PC-9 (cell line): Measurements from ENCODE around the gene GATD1. TPM values are rescaled to one million over a fixed set of nuclear protein-coding genes. Genes with fewer than 3 reads are reported as not detected.

Experiments
- BruUV-seq: library from RNA; stranded (reverse); fragments of 400-500 nt; replicated peaks from 2 replicates; lab custom pipeline; 2021; lab: Mats Ljungman, UMichigan
- CTCF ChIA-PET: fragments of 300-600 bp; sonication (Branson Sonifier 250); formaldehyde crosslinking; loops from one replicate; lab custom pipeline; 2022; ENCODE audit warnings: antibody characterized with exemption; lab: Charles Lee
- POLR2A ChIA-PET: fragments of 300-600 bp; sonication (Branson Sonifier 250); formaldehyde crosslinking; loops from one replicate; lab custom pipeline; 2022; ENCODE audit warnings: antibody characterized with exemption; ENCODE audit not compliant: unreplicated experiment; lab: Charles Lee
- DNase-seq, 2 experiments: peaks; one replicate each; pipeline versions ENCODE4 v3.0.0 to v3.0.0-alpha.2; 2015 to 2022; ENCODE audit warnings: mixed read lengths in 1 of 2
- H2AFZ ChIP-seq: fragments of 200-600 bp; sonication (generic); 2 replicates; pipeline ENCODE4 v1.8.1; 2017; ENCODE audit warnings: antibody characterized with exemption
- H3F3A ChIP-seq: fragments of 200-600 bp; sonication (generic); 2 replicates; pipeline ENCODE4 v1.8.1; 2017; ENCODE audit warnings: antibody characterized with exemption, mild to moderate bottlenecking, low read depth; ENCODE audit not compliant: insufficient read depth
- H3K27ac ChIP-seq: fragments of 200-600 bp; sonication (generic); 2 replicates; pipeline ENCODE4 v1.6.1; 2016; ENCODE audit warnings: mixed run types
- H3K27me3 ChIP-seq: fragments of 200-600 bp; sonication (generic); 2 replicates; pipeline ENCODE4 v1.6.1; 2016; ENCODE audit warnings: low read depth, mixed run types; ENCODE audit not compliant: insufficient read depth
- H3K36me3 ChIP-seq: fragments of 200-600 bp; sonication (generic); 2 replicates; pipeline ENCODE4 v1.6.1; 2016; ENCODE audit warnings: low read depth, mixed run types
- H3K4me1 ChIP-seq: fragments of 200-600 bp; sonication (generic); replicated peaks from 2 replicates; pipeline ENCODE4 v1.6.1; 2016; ENCODE audit warnings: mixed run types; ENCODE audit not compliant: insufficient read depth
- H3K4me2 ChIP-seq: fragments of 200-600 bp; sonication (generic); 2 replicates; pipeline ENCODE4 v1.6.1; 2017; ENCODE audit warnings: mixed run types
- H3K4me3 ChIP-seq: fragments of 200-600 bp; sonication (generic); 2 replicates; pipeline ENCODE4 v1.6.1; 2016; ENCODE audit warnings: mixed run types
- H3K79me2 ChIP-seq: fragments of 200-600 bp; sonication (generic); 2 replicates; pipeline ENCODE4 v1.6.1; 2017; ENCODE audit warnings: low read depth, mixed run types
- H3K9me2 ChIP-seq: fragments of 200-600 bp; sonication (generic); 2 replicates; pipeline ENCODE4 v1.8.1; 2017; ENCODE audit warnings: mild to moderate bottlenecking; ENCODE audit not compliant: insufficient read depth
- H3K9me3 ChIP-seq: fragments of 200-600 bp; sonication (generic); 2 replicates; pipeline ENCODE4 v1.8.1; 2016; ENCODE audit warnings: low read depth; ENCODE audit not compliant: insufficient read depth
- H4K20me1 ChIP-seq: fragments of 200-600 bp; sonication (generic); 2 replicates; pipeline ENCODE4 v1.8.1; 2017; ENCODE audit not compliant: insufficient read depth
- CTCF ChIP-seq: fragments of 200-600 bp; sonication (generic); conservative IDR thresholded peaks from 2 replicates; pipeline ENCODE4 v1.6.1; 2017; ENCODE audit warnings: mixed run types, antibody characterized with exemption, mild to moderate bottlenecking, moderate library complexity
- EZH2 ChIP-seq: fragments of 200-600 bp; sonication (generic); IDR thresholded peaks from 2 replicates; pipeline ENCODE4 v1.8.0; 2017; ENCODE audit warnings: antibody characterized with exemption, low read depth
- intact Hi-C: fragments of 100-400 bp; cut with micrococcal nuclease; formaldehyde crosslinking; loops from one replicate; pipeline ENCODE4 v1.10.0; 2022; ENCODE audit not compliant: unreplicated experiment
- total RNA-seq: library from RNA; stranded (reverse); gene quantifications from 2 replicates; pipeline ENCODE4 v1.2.3, GENCODE V29; 2021

Gene GATD1
- total RNA-seq, 1 experiment from 2014 or later: 52.7 TPM

GRCh38 chr11:820655-821511, 43.6 kb upstream of the GATD1 start:
- no peaks in the 10 kb centered on the region for H3K9me2 ChIP-seq
- H2AFZ ChIP-seq: no peak overlapping the region
- H3F3A ChIP-seq: peaks cover 30% of the 10 kb centered on the region; the same call in 1 of the 2 replicates
- no peaks in the 10 kb centered on the region for H3K36me3 ChIP-seq
- peak overlapping the region; percentile 90 for H3K4me2 ChIP-seq
- H4K20me1 ChIP-seq: peaks cover 26% of the 10 kb centered on the region
- CTCF ChIA-PET: no interaction called here
- TF ChIP-seq CTCF (no peak), EZH2 (no peak)
- peaks cover 19% of the 10 kb centered on the region for H3K79me2 ChIP-seq
- DNase-seq: peak; percentile 79 to 81
- H3K27me3 ChIP-seq: no peaks in the 10 kb centered on the region
- POLR2A ChIA-PET: interaction anchor here (0.7 kb wide), 1 partner anchor 24 kb away, joined by 4 read pairs; no protein-coding TSS in a partner anchor
- intact Hi-C loops: no loop called here
- H3K27ac ChIP-seq: peak overlapping the region; percentile 61
- no peaks in the 10 kb centered on the region for H3K9me3 ChIP-seq
- BruUV-seq: no TSS peak
- H3K4me1 ChIP-seq: peaks cover 23% of the 10 kb centered on the region
- H3K4me3 ChIP-seq: peak overlapping the region; percentile 84

DNA sequence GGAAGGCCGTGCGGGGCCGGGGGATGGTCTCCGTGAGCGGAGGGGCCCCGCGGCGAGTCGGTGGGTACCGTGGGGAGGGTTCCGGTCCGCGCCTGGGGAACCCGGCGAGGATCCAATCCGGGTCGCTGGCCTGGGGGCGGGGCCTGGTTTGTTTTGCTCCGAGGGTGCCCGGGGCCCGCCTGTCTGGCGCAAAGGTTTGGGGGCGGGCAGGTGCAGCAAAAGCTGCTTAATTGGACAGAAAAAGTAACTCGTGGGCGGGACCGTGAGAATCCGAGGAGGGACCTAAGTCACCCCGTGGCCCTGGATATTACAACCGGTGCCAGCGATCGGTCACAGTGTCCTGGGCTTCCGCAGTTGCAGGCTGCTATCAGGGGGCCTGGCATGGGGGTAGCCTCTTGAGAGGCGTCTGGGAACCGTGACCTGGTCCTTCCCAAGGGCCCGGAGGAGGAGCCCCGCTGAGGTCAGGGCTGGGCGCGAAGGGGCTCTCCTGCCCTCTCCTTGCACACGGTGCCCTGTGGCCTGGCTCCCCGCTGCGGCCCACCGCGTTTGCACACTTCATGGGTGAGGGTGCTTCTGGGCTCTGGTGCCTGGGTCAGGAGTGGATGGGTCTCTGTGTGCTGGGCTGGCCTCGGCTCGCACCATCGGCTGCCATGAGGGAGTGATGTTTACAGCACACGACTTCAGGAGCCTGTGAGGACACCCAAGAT, 42.8 kb upstream of the GATD1 start:
- DNase-seq: peak; percentile 81 to 87
- Histone ChIP-seq H3K27ac (peak overlapping the region; percentile 61; the same call in 1 of the 2 replicates), H3F3A (peaks cover 28% of the 10 kb centered on the region; the same call in 1 of the 2 replicates), H3K79me2 (peaks cover 19% of the 10 kb centered on the region), H4K20me1 (peaks cover 26% of the 10 kb centered on the region), H3K9me2 (no peaks in the 10 kb centered on the region), H2AFZ (no peak overlapping the region), H3K4me3 (peak overlapping the region; percentile 84), H3K27me3 (no peaks in the 10 kb centered on the region), H3K36me3 (no peaks in the 10 kb centered on the region), H3K4me2 (peak overlapping the region; percentile 90), H3K4me1 (peaks cover 15% of the 10 kb centered on the region), H3K9me3 (no peaks in the 10 kb centered on the region)
- intact Hi-C loops: loop anchor here (2.0 kb wide), 1 partner anchor 15 kb away; no protein-coding TSS in a partner anchor
- TSS peak; percentile 43 for BruUV-seq
- ChIA-PET POLR2A (interaction anchor here (0.6 to 0.9 kb wide), 6 partner anchors 12 to 612 kb away, joined by 3 to 6 read pairs (median 3); partner anchors contain the start of genes CD151 and PIDD1), CTCF (interaction anchor here (0.7 kb wide), 1 partner anchor 12 kb away, joined by 4 read pairs; no protein-coding TSS in a partner anchor)
- TF ChIP-seq CTCF (no peak), EZH2 (no peak)
